HG03097 (cell line): ENCODE data around the gene DISP2.

Experiments
- ATAC-seq: cut with Tn5 transposase; IDR thresholded peaks from one replicate; pipeline ENCODE4 v1.9.1; 2021; ENCODE audit not compliant: unreplicated experiment, low FRiP score

The DISP2 gene

DNA sequence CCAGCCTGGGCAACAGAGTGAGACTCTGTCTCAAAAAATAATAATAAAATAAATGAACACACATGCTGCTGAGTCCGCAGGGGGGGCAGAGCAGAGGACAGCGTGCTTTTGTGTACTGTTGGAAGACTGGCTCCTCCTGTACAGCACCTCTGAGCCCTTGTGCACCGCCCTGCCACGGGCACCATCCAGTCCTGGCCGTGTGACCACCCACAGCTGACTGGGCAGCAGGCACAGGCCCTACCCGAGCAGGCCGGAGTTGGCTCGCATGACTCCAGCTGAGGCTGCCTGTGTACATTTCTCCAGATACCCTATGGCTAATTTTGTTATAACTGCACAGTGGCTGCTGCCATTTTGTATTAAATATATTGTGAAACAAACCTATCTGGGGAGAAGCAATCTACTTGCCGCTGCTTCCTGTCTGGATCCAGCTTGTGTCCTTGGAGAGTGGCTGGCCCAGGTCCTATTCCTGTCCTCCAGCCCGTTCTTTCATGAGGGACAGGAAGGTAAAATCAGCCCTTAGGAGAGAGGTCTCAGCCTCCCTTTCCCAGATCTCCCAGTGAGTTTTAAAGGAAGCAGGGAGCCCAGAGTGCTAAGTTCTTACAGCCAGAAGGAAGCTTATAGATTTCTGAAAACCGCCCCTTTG, 62.2 kb downstream of the DISP2 start:
- no peak for ATAC-seq

- ATAC-seq = no peak
Measured at GRCh38 chr15:40420793-40421192, 62.8 kb downstream of the DISP2 start.

GRCh38 chr15:40421246-40422157, 63.5 kb downstream of the DISP2 start:
- no peak for ATAC-seq

DNA sequence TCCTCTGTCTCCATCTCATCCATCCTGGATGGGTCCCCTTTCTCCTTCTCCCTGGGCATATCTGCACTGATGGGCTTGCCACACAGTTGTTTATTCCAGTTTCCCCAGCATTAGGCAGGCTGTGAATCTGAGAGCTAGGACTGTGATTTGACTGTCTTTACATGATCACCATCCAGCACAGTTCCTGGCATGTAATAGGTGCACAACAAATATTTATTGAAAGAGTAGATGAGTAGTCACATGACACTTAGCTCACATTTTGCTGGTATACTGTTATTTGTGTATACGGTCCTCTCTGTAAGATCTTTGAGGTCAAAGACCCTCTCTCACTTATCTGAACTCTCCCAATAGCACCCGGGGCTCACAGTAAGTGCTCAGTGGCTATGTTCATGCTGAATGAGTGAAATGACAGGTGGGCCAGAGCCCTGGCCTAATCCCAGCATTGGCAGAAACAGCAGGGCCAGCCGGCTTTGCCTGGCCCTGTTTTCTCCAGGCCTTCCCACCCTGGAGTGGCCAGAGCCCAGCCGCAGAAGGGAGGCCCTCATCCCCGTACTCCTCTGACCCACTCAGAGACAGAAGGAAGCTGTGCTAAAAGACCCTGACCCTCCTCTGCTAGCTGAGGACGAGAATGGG, 66.6 kb downstream of the DISP2 start:
- no peak for ATAC-seq

- ATAC-seq = no peak
Measured at GRCh38 chr15:40425681-40426080, 67.7 kb downstream of the DISP2 start.

DNA sequence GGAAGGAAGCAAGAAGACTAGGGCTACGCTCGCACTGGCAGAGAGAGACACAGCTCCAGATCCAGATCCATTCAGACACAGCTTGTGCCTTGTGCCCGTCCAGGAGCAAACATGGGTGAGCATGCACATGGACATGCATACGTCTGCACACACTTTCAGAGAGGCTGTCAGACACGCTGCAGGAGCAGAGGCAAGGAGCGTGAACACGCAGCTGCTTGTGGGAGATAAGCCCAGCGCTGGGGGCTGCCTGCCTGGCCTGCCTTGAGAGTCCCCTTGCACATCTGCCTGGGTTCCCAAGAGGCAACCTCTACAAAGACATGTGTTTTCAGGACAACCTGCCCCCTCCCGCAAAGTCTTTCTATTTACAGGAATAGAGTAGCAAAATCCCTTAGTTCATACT, 69.2 kb downstream of the DISP2 start:
- ATAC-seq = no peak

DNA sequence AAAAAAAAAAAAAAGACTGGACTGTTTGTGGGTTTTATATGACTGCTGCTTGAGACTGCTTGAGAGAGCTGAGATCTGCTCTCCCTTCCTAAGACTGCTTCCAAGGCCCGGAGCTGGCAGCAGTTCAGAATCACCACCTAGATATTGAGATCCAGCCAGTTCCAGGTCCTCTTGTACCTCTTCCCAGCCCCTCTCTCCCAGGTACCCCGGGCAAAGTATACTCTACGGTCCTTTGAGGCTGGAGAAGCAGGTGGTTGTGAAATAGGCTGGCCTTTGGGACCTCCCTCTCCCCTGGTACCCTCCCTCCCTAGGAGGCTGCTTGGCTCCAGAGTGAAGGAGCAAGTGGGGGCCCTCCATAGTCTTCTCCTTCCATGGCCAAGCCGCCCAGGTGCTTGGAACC, 70.2 kb downstream of the DISP2 start:
- no peak for ATAC-seq
